WTC11 (cell line): ENCODE data around the gene RBP2. TPM values are rescaled to one million over a fixed set of nuclear protein-coding genes. Genes with fewer than 3 reads are reported as not detected.

ENCODE experiments used
- ATAC-seq: fragments of 200-7000 bp; cut with Tn5 transposase; 2 replicates; pipeline ENCODE4 v1.10.0; 2021; ENCODE audit warnings: mild to moderate bottlenecking, moderate library complexity
- CTCF ChIA-PET: fragments of 300-600 bp; sonication (Branson Sonifier 250); formaldehyde crosslinking; loops from one replicate; lab custom pipeline; 2021; ENCODE audit warnings: antibody characterized with exemption; lab: Charles Lee
- POLR2A ChIA-PET: fragments of 350-600 bp; sonication (Branson Sonifier 250); formaldehyde crosslinking; loops from one replicate; lab custom pipeline; 2021; ENCODE audit warnings: antibody characterized with exemption; lab: Charles Lee
- DNase-seq: peaks from one replicate; pipeline ENCODE4 v3.0.0; 2021; ENCODE audit warnings: low spot score
- H3K27ac Mint-ChIP-seq: 2 replicates; pipeline ENCODE4 v1.8.0; 2021; ENCODE audit warnings: mixed read lengths
- H3K27me3 Mint-ChIP-seq: 2 replicates; pipeline ENCODE4 v1.8.0; 2021; ENCODE audit warnings: low read depth, mild to moderate bottlenecking, moderate library complexity, mixed read lengths
- H3K36me3 Mint-ChIP-seq: 2 replicates; pipeline ENCODE4 v1.8.0; 2021; ENCODE audit warnings: mixed read lengths
- H3K4me1 Mint-ChIP-seq: 2 replicates; pipeline ENCODE4 v1.8.0; 2022; ENCODE audit warnings: mixed read lengths
- H3K4me3 Mint-ChIP-seq: 2 replicates; pipeline ENCODE4 v1.8.0; 2021; ENCODE audit warnings: mild to moderate bottlenecking, moderate library complexity, mixed read lengths
- H3K9me3 Mint-ChIP-seq: 2 replicates; pipeline ENCODE4 v1.8.0; 2021; ENCODE audit warnings: mixed read lengths
- CREM ChIP-seq: sonication (generic); formaldehyde crosslinking; IDR thresholded peaks from 2 replicates; pipeline ENCODE4 v1.8.1; 2022; ENCODE audit warnings: mild to moderate bottlenecking, missing genetic modification reagents, moderate library complexity
- CTCF ChIP-seq: fragments of 200-600 bp; IDR thresholded peaks from 2 replicates; pipeline ENCODE4 v1.8.0; 2022; ENCODE audit warnings: antibody characterized with exemption
- FOXP1 ChIP-seq: sonication (generic); formaldehyde crosslinking; IDR thresholded peaks from 2 replicates; pipeline ENCODE4 v1.8.0; 2022; ENCODE audit warnings: missing genetic modification reagents, mild to moderate bottlenecking, moderate library complexity, borderline replicate concordance
- GRHL2 ChIP-seq: fragments of 250-450 bp; sonication (Bioruptor Pico); IDR thresholded peaks from 2 replicates; pipeline ENCODE4 v1.8.0; 2022; ENCODE audit warnings: mild to moderate bottlenecking, moderate library complexity; ENCODE audit not compliant: insufficient replicate concordance, severe bottlenecking
- GTF2I ChIP-seq: fragments of 250-450 bp; sonication (Bioruptor Pico); conservative IDR thresholded peaks from 2 replicates; pipeline ENCODE4 v1.4.0; 2021; ENCODE audit warnings: mild to moderate bottlenecking
- KAT7 ChIP-seq: sonication (generic); formaldehyde crosslinking; IDR thresholded peaks from 2 replicates; pipeline ENCODE4 v1.8.1; 2023; ENCODE audit warnings: missing genetic modification reagents, mild to moderate bottlenecking, borderline replicate concordance
- MYBL2 ChIP-seq: sonication (generic); formaldehyde crosslinking; IDR thresholded peaks from 2 replicates; pipeline ENCODE4 v1.8.1; 2023; ENCODE audit warnings: mild to moderate bottlenecking, moderate library complexity, missing genetic modification reagents
- NFATC4 ChIP-seq: fragments of 250-450 bp; sonication (Bioruptor Pico); IDR thresholded peaks from 2 replicates; pipeline ENCODE4 v1.9.0; 2021; ENCODE audit warnings: mild to moderate bottlenecking
- NFE2L1 ChIP-seq: sonication (generic); formaldehyde crosslinking; IDR thresholded peaks from 2 replicates; pipeline ENCODE4 v1.8.1; 2023; ENCODE audit warnings: missing genetic modification reagents
- NR3C1 ChIP-seq: sonication (generic); formaldehyde crosslinking; conservative IDR thresholded peaks from 2 replicates; pipeline ENCODE4 v1.8.1; 2023; ENCODE audit warnings: low read depth, mild to moderate bottlenecking, missing genetic modification reagents
- OVOL2 ChIP-seq: fragments of 250-450 bp; sonication (Bioruptor Pico); IDR thresholded peaks from 2 replicates; pipeline ENCODE4 v1.9.0; 2021; ENCODE audit warnings: mild to moderate bottlenecking, borderline replicate concordance
- ZNF532 ChIP-seq: fragments of 250-450 bp; sonication (Bioruptor Pico); IDR thresholded peaks from 2 replicates; pipeline ENCODE4 v1.9.0; 2021; ENCODE audit warnings: mild to moderate bottlenecking, borderline replicate concordance
- ZSCAN18 ChIP-seq: fragments of 250-450 bp; sonication (Bioruptor Pico); IDR thresholded peaks from 2 replicates; pipeline ENCODE4 v2.1.2; 2022; ENCODE audit warnings: mild to moderate bottlenecking, moderate library complexity
- total RNA-seq: library from RNA; stranded (reverse); gene quantifications from 3 replicates; pipeline ENCODE4 v1.2.3, GENCODE V29; 2021
- TF ChIP-seq, protein P1 (sequence below): sonication (generic); formaldehyde crosslinking; IDR thresholded peaks from 2 replicates; pipeline ENCODE4 v1.8.0; 2023; ENCODE audit warnings: missing genetic modification reagents, mild to moderate bottlenecking, borderline replicate concordance
- TF ChIP-seq, protein P2 (sequence below): sonication (generic); formaldehyde crosslinking; IDR thresholded peaks from 2 replicates; pipeline ENCODE4 v1.8.0; 2022; ENCODE audit warnings: mild to moderate bottlenecking, missing genetic modification reagents
- TF ChIP-seq, protein P3 (sequence below): sonication (generic); formaldehyde crosslinking; IDR thresholded peaks from 2 replicates; pipeline ENCODE4 v1.8.0; 2022; ENCODE audit warnings: mild to moderate bottlenecking, missing genetic modification reagents

The RBP2 gene
- total RNA-seq, 1 experiment from 2014 or later, result not detected

DNA sequence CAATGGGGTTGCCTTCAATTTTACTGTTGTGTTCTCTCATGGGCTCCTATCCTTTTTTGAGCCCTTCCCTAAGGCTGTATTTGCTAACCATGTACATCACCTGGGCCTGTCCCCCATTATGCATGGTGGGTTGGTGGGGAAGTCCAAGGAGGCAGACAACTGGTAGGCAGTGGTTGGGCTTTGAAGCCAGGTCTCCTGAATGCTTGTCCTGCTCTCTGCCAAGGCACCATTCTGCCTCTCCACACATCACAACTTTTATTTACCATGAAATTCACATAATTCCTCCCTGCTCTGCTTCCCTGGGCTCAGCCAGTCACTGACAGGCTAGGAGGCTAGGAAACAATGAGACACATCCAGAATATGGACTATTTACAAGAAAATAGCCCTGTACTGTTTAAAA, 45.8 kb downstream of the RBP2 start (continued):
- TF ChIP-seq MYBL2 (CRISPR knock-in tag) (no peak), GRHL2 (CRISPR knock-in tag) (no peak)
- TF ChIP-seq, protein P1, sequence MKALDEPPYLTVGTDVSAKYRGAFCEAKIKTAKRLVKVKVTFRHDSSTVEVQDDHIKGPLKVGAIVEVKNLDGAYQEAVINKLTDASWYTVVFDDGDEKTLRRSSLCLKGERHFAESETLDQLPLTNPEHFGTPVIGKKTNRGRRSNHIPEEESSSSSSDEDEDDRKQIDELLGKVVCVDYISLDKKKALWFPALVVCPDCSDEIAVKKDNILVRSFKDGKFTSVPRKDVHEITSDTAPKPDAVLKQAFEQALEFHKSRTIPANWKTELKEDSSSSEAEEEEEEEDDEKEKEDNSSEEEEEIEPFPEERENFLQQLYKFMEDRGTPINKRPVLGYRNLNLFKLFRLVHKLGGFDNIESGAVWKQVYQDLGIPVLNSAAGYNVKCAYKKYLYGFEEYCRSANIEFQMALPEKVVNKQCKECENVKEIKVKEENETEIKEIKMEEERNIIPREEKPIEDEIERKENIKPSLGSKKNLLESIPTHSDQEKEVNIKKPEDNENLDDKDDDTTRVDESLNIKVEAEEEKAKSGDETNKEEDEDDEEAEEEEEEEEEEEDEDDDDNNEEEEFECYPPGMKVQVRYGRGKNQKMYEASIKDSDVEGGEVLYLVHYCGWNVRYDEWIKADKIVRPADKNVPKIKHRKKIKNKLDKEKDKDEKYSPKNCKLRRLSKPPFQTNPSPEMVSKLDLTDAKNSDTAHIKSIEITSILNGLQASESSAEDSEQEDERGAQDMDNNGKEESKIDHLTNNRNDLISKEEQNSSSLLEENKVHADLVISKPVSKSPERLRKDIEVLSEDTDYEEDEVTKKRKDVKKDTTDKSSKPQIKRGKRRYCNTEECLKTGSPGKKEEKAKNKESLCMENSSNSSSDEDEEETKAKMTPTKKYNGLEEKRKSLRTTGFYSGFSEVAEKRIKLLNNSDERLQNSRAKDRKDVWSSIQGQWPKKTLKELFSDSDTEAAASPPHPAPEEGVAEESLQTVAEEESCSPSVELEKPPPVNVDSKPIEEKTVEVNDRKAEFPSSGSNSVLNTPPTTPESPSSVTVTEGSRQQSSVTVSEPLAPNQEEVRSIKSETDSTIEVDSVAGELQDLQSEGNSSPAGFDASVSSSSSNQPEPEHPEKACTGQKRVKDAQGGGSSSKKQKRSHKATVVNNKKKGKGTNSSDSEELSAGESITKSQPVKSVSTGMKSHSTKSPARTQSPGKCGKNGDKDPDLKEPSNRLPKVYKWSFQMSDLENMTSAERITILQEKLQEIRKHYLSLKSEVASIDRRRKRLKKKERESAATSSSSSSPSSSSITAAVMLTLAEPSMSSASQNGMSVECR (CRISPR knock-in tag), result no peak

DNA sequence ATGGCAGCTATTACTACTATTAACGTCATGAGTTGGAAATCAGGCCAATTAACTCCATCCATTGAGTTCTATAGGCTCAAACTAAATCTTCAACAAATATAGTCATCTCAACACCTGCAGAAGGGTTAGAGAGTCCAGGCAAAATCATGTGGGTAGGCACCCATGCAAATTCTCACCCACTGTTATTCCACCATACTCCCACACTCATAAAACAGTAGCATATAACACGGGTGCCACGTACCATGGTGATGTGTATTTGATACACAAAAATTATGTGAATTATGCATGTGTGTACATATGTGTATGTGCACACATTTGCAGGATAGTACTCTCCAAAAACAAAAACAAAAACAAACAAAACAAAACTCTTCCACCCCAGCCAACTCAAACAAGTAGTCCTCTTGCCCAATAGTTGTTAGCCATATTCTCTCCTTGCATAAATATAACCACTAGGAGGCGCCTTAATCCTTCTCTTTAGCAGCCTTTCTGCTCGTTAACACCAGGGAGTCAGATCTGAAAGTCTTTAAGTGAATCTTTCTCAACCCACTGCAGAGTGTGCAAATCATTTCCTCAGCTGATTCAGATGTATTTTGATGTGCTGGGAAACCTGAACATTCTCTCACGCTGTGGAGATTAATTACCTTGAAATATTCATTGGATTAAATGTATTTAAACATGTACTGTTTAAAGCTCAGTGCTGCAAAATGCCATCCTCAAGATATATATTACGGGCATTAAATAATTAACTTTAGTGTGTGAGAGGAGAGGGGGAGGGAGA, 48.8 kb downstream of the RBP2 start:
- H3K36me3 Mint-ChIP-seq, result peaks cover 2% of the 10 kb centered on the region; the same call in 1 of the 2 replicates
- TF ChIP-seq, protein P2, sequence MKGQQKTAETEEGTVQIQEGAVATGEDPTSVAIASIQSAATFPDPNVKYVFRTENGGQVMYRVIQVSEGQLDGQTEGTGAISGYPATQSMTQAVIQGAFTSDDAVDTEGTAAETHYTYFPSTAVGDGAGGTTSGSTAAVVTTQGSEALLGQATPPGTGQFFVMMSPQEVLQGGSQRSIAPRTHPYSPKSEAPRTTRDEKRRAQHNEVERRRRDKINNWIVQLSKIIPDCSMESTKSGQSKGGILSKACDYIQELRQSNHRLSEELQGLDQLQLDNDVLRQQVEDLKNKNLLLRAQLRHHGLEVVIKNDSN, result no peak
- TF ChIP-seq CTCF, result peak; percentile 73
- TF ChIP-seq, all 79 proteins: peak for 1
- Mint-ChIP-seq H3K4me3 (no peak overlapping the region), H3K27me3 (no peaks in the 10 kb centered on the region), H3K9me3 (no peaks in the 10 kb centered on the region), H3K4me1 (peaks cover 4% of the 10 kb centered on the region; the same call in 1 of the 2 replicates), H3K27ac (no peak overlapping the region)
- DNase-seq, result no peak
- ATAC-seq, result peak; percentile 67
- POLR2A ChIA-PET, result no interaction called here
- CTCF ChIA-PET, result interaction anchor here (0.6 to 2.3 kb wide), 29 partner anchors 11 to 622 kb away, joined by 3 to 18 read pairs (median 4); partner anchors contain the start of genes CLSTN2 and COPB2

- H3K4me3 Mint-ChIP-seq, result no peak overlapping the region
- POLR2A ChIA-PET, result interaction anchor here (0.6 kb wide), 1 partner anchor 382 kb away, joined by 4 read pairs; no protein-coding TSS in a partner anchor
- H3K27me3 Mint-ChIP-seq, result no peaks in the 10 kb centered on the region
- no peaks in the 10 kb centered on the region for H3K36me3 Mint-ChIP-seq
- DNase-seq (no peak), ATAC-seq (no peak)
- H3K27ac Mint-ChIP-seq, result no peak overlapping the region
- CTCF ChIA-PET, result interaction anchor here (0.9 to 2.1 kb wide), 5 partner anchors 81 to 510 kb away, joined by 3 to 17 read pairs (median 7); partner anchors contain the start of gene CLSTN2
- H3K9me3 Mint-ChIP-seq, result no peaks in the 10 kb centered on the region
- H3K4me1 Mint-ChIP-seq, result peaks cover 4% of the 10 kb centered on the region; the same call in 1 of the 2 replicates
- TF ChIP-seq FOXP1 (CRISPR knock-in tag) (no peak), CREM (CRISPR knock-in tag) (no peak), GRHL2 (CRISPR knock-in tag) (no peak), KAT7 (CRISPR knock-in tag) (no peak), ZSCAN18 (CRISPR knock-in tag) (no peak), NFE2L1 (CRISPR knock-in tag) (no peak), NR3C1 (CRISPR knock-in tag) (no peak), GTF2I (CRISPR knock-in tag) (no peak), ZNF532 (no peak), NFATC4 (no peak), OVOL2 (CRISPR knock-in tag) (no peak)
- TF ChIP-seq, protein P3, sequence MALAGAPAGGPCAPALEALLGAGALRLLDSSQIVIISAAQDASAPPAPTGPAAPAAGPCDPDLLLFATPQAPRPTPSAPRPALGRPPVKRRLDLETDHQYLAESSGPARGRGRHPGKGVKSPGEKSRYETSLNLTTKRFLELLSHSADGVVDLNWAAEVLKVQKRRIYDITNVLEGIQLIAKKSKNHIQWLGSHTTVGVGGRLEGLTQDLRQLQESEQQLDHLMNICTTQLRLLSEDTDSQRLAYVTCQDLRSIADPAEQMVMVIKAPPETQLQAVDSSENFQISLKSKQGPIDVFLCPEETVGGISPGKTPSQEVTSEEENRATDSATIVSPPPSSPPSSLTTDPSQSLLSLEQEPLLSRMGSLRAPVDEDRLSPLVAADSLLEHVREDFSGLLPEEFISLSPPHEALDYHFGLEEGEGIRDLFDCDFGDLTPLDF (CRISPR knock-in tag), result no peak
Measured at GRCh38 chr3:139425745-139426400, 50.4 kb downstream of the RBP2 start.
